Spinal cord (tissue), 10 donors: Measurements from ENCODE around the gene VMP1. TPM values are rescaled to one million over a fixed set of nuclear protein-coding genes. Genes with fewer than 3 reads are reported as not detected.
"Not testable (repeated sequence)": the region's sequence is repeated elsewhere in the genome, so short reads cannot be mapped to it uniquely, and the experiment has no call there.

Experiments
- DNase-seq, 6 donors: peaks; one replicate each; pipeline versions ENCODE4 v3.0.0 to v3.0.0-alpha.2; 2013 to 2015; ENCODE audit warnings: low spot score in 6 of 6, low read depth in 4 of 6
- H3K27ac ChIP-seq: one replicate; pipeline ENCODE4 v1.5.1; 2013; ENCODE audit warnings: low read depth, low read length, control low read depth
- H3K27me3 ChIP-seq: one replicate; pipeline ENCODE4 v1.6.1; 2013; ENCODE audit warnings: low read length; ENCODE audit not compliant: control insufficient read depth, insufficient read depth
- H3K36me3 ChIP-seq: one replicate; pipeline ENCODE4 v1.6.1; 2013; ENCODE audit warnings: low read length; ENCODE audit not compliant: control insufficient read depth, insufficient read depth
- H3K4me1 ChIP-seq: one replicate; pipeline ENCODE4 v1.6.1; 2013; ENCODE audit warnings: low read length; ENCODE audit not compliant: control insufficient read depth, insufficient read depth
- H3K4me3 ChIP-seq: one replicate; pipeline ENCODE4 v1.5.1; 2013; ENCODE audit warnings: low read depth, low read length, control low read depth
- H3K9me3 ChIP-seq: one replicate; pipeline ENCODE4 v1.6.1; 2013; ENCODE audit warnings: low read length; ENCODE audit not compliant: control insufficient read depth, insufficient read depth
- WGBS: methylation state at CpG from one replicate; pipeline ENCODE4 v1.1.5; 2013; ENCODE audit warnings: missing lambda C conversion rate; ENCODE audit not compliant: insufficient coverage; 5-methylcytosine and 5-hydroxymethylcytosine counted together
- polyA plus RNA-seq, 2 donors: library from polyadenylated mRNA; unstranded; fragments of 120-200 nt; gene quantifications; one replicate each; pipeline ENCODE4 v1.2.1, GENCODE V29; 2013; ENCODE audit not compliant: insufficient read length in 2 of 2
- total RNA-seq, 2 donors: library from RNA; depleted of rRNA in 1 of 2; stranded (reverse); fragments of 120-200 nt in 1 of 2; fragments of >200 nt in 1 of 2; gene quantifications; one replicate each; pipeline versions ENCODE4 v1.2.3 to v1.2.4, GENCODE V29; 2013 to 2014
- donor health status: healthy.

The VMP1 gene
- total and polyA plus RNA-seq, 4 donors = 89.4 to 227 (median 95.9) TPM

DNA sequence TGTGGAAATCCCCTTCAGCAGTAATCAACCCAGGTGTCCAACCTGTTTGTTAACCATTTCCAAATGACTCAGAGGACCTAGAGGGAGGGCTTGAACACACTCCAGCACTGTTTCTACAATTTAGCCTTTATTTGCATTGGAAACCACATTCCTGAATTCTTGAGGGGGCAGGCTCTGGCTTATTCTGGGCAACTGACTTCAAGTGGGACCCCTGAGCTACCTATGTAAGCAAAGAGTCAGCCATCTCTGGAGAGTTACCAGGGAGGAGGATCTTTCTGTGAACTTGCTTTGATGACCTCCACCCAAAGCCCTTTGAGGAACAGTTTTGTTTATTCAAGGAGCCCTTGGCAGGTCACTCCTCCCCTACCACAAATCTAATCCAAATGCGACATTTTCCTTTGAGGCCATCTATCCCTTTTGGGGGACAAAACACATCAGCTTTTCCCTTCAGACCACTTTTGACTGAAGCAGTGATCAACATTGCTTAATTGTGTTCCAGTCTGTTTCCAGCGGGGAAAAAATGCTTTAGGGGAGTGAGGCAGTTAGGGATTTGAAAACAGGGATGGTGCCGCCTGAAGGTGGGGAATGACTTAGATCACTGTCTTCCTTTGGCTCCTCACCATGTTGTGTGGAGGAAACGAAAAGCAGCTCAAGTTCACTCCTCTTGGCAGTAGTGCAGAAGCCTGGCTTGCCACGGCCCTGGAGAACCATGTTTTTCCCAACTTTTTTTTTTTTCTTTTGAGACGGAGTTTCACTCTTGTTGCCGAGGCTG, 139.1 kb downstream of the VMP1 start:
- Histone ChIP-seq H3K27ac (peak overlapping the region; percentile 81), H3K4me1 (peaks cover 8% of the 10 kb centered on the region), H3K9me3 (no peaks in the 10 kb centered on the region), H3K36me3 (peaks cover 5% of the 10 kb centered on the region), H3K4me3 (no peak overlapping the region), H3K27me3 (no peaks in the 10 kb centered on the region)
- DNase-seq = peak in 2 of 6 donors; percentile 45 to 70
- 22% methylated on average over 6 of the region's 7 CpGs for WGBS

DNA sequence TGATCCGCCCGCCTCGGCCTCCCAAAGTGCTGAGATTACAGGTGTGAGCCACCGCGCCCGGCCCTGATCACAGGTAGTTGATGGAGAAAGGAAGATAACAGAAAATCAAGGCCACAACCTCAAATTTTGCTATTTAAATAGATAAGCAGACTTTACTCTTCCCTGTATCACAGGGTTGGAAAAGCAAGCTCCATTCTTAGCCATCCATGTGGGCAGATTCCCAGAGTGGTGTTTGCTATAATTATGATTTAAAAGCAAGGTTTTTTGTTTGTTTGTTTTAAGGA, 140.9 kb downstream of the VMP1 start:
- no CpG with 5 or more reads among the region's 6 CpGs for WGBS
- H3K36me3 ChIP-seq = no peaks in the 10 kb centered on the region

DNA sequence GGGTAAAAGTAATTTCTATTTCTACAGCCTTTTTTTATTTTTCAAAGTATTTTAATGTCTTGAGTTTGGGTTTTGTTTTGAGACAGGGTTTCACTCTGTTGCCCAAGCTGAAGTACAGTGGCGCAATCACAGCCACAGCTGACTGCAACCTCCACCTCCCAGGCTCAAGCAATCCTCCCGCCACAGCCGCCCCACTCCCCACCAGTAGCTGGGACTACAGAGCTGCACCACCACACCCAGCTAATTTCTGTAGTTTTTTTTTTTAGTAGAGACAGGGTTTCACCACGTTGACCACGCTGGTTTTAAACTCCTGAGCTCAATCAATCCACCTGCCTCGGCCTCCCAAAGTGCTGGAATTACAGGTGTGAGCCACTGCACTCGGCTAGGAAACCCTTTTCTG, 141.3 kb downstream of the VMP1 start:
- Histone ChIP-seq H3K4me1 (peaks cover 13% of the 10 kb centered on the region), H3K27ac (no peak overlapping the region)
- 40% methylated on average over 1 of the region's 7 CpGs for WGBS

More for the DNA sequence above, 140.9 kb downstream of the VMP1 start:
- Histone ChIP-seq H3K4me3 (no peak overlapping the region), H3K9me3 (no peaks in the 10 kb centered on the region), H3K27me3 (no peaks in the 10 kb centered on the region), H3K27ac (no peak overlapping the region), H3K4me1 (peaks cover 13% of the 10 kb centered on the region)
- no peak for DNase-seq

DNA sequence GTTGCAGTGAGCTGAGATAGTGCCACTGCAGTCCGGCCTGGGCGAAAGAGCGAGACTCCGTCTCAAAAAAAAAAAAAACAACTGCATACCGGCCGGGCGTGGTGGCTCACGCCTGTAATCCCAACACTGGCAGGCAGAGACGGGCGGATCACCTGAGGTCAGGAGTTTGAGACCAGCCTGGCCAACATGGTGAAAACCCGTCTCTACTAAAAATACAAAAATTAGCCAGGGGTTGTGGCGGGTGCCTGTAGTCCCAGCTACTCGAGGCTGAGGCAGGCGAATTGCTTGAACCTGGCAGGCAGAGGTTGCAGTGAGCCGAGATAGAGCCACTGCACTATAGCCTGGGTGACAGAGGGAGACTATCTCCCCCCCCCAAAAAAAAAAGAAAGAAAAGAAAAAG, 142.9 kb downstream of the VMP1 start:
- not testable (repeated sequence) for H3K36me3 ChIP-seq, H3K27ac ChIP-seq, H3K27me3 ChIP-seq, H3K4me3 ChIP-seq, H3K9me3 ChIP-seq, DNase-seq
- 93% methylated on average over 11 of the region's 15 CpGs for WGBS
- peaks cover 13% of the 10 kb centered on the region for H3K4me1 ChIP-seq

More for the DNA sequence above, 141.3 kb downstream of the VMP1 start:
- DNase-seq = no peak
- Histone ChIP-seq H3K36me3 (no peaks in the 10 kb centered on the region), H3K27me3 (no peaks in the 10 kb centered on the region), H3K9me3 (no peaks in the 10 kb centered on the region), H3K4me3 (no peak overlapping the region)

DNA sequence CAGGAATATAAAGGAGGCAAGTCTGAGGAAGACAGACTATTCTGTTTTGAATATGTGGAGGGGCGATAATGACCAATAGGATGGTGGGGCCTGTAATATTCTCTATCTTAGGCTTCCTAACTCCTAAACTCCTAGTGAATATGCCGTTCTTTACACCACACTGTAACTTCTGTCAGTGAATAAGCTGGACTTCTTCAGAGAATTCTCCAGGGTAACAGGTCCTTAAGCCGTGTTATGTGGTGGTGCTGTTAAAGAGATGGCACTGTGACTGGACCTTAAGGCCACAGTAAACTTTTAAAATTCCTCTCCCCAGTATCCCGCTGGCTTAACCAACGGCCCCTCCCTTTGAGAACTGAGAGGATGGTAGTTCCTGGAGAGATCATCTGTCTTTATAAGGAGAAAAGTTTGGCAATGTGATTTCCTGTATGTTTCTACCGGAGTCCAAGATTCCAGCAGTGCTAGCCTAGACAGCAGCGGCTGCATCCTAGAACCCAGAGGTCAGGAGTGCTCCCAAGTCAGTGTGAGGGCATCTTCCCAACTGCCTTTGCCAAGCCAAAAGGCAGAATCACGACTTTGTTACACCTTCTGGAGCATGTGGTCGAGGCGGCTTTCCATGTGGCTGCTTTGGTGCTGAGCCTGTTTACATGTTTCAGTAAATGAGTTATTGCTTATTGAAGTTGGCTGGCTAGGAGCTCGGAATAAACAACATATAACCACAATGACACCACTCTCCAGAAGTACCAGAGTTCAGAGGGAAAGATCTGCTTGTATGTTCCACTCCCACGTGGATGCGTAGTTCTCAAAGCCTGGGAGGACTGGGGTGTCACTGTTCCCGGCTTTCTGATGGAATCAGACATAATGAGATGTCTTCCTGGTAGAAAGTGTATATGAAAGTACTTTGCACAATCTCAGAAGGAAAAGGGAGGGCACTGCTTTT, 144.3 kb downstream of the VMP1 start:
- 85% methylated on average over 5 of the region's 14 CpGs for WGBS
- H3K36me3 ChIP-seq = no peaks in the 10 kb centered on the region
- no peaks in the 10 kb centered on the region for H3K9me3 ChIP-seq
- DNase-seq = peak in 2 of 6 donors; percentile 10 to 55
- H3K27ac ChIP-seq = peak overlapping the region; percentile 63
- H3K4me1 ChIP-seq = peaks cover 13% of the 10 kb centered on the region
- no peak overlapping the region for H3K4me3 ChIP-seq
- no peaks in the 10 kb centered on the region for H3K27me3 ChIP-seq

DNA sequence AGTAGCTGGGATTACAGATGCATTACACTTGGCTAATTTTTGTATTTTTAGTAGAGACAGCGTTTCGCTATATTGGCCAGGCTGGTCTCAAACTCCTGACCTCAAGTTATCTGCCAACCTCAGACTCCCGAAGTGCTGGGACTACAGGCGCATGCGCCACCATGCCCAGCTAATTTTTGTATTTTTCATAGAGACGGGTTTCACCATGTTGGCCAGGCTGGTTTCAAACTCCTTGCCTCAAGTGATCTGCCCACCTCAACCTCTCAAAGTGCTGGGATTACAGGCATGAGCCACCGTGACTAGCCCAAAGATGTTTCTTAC, 145.4 kb downstream of the VMP1 start:
- not testable (repeated sequence) for H3K4me1 ChIP-seq, H3K27ac ChIP-seq, H3K36me3 ChIP-seq, DNase-seq, H3K27me3 ChIP-seq, H3K9me3 ChIP-seq, H3K4me3 ChIP-seq
- whole genome bisulfite sequencing = 97% methylated on average over 7 of the region's 7 CpGs

DNA sequence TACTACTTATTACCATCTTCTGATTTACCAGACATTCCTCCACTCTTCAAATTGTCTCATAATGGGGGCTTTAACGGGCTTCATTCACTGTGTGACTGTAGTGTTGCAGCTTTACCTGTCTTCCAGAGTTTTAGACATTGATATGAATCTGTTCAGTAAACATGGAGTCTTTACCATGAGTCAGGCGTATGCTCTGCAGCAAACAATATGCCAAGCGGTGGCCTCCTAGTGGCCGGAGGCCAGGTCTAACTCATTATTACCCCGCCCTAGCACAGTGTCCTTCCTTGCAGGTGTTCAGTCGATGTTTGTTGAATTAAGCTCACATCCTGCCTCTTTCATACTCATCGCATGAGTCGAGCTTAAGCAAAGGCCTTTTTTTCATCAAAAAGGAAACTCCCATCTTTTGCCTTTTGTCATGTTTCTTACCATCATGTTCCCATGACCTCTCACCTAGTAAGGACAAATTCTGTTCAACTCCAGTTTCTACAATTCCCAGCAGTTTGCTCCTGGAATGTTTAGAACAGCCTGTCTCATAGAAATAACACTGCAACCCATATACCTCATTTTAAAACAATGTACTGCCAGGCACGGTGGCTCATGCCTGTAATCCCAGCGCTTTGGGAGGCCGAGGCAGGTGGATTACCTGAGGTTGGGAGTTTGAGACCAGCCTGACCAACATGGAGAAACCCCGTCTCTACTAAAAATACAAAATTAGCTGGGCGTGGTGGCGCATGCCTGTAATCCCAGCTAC, 145.9 kb downstream of the VMP1 start:
- H3K4me3 ChIP-seq = no peak overlapping the region
- no peak for DNase-seq
- no peaks in the 10 kb centered on the region for H3K9me3 ChIP-seq
- no peaks in the 10 kb centered on the region for H3K27me3 ChIP-seq
- H3K4me1 ChIP-seq = peaks cover 10% of the 10 kb centered on the region
- WGBS = 98% methylated on average over 8 of the region's 14 CpGs
- no peak overlapping the region for H3K27ac ChIP-seq
- no peaks in the 10 kb centered on the region for H3K36me3 ChIP-seq

DNA sequence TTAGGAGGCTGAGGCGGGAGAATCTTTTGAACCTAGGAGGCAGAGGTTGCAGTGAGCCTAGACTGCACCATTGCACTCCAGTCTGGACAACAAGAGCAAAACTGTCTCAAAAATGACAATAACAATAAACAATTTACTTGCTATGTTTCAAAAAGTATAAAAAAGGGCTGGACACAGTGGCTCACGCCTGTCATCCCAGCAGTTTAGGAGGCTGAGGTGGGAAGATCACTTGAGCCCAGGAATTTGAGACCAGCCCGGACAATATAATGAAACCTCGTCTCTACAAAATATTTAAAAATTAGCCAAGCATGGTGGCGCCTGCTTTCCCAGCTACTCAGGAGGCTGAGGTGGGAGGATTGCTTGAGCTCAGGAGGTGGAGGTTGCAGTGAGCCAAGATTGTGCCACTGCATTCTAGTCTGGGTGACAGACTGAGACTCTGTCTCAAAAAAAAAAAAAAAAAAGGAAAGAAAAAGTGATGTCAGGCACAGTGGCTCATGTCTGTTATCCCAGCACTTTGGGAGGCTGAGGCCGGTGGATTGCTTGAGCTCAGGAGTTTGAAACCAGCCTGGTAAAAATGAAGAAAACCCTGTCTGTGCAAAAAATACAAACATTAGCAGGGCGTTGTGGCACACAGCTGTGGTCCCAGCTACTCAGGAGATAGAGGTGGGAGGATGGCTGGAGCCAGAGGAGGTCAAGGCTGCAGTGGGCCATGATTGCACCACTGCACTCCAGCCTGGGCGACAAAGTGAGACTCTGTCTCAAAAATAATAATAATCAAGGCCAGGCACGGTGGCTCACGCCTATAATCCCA, 146.7 kb downstream of the VMP1 start:
- H3K27me3 ChIP-seq, H3K36me3 ChIP-seq, H3K9me3 ChIP-seq, DNase-seq, H3K4me3 ChIP-seq, H3K27ac ChIP-seq, H3K4me1 ChIP-seq: not testable (repeated sequence)
- WGBS = 100% methylated on average over 4 of the region's 10 CpGs
